Activated B cell treated with CpG ODN at 0.5 μM for 24 hours (primary cell): ENCODE results near the gene GVQW3. TPM values are rescaled to one million over a fixed set of nuclear protein-coding genes. Genes with fewer than 3 reads are reported as not detected.

Experiments used
- ATAC-seq: fragments of 200-7000 bp; cut with Tn5 transposase; one replicate; pipeline ENCODE4 v1.10.0; 2021; ENCODE audit warnings: low read depth, mild to moderate bottlenecking, moderate library complexity
- CTCF ChIA-PET: fragments of 350-600 bp; sonication (Branson Sonifier 250); formaldehyde crosslinking; loops from one replicate; lab custom pipeline; 2021; ENCODE audit warnings: antibody characterized with exemption; lab: Charles Lee
- POLR2A ChIA-PET: fragments of 350-600 bp; sonication (Branson Sonifier 250); formaldehyde crosslinking; loops from one replicate; lab custom pipeline; 2021; ENCODE audit warnings: antibody characterized with exemption; lab: Charles Lee
- DNase-seq: peaks from one replicate; pipeline ENCODE4 v3.0.0; 2022
- H3K27ac Mint-ChIP-seq: one replicate; pipeline ENCODE4 v1.8.0; 2020; ENCODE audit warnings: mixed read lengths
- H3K27me3 Mint-ChIP-seq: one replicate; pipeline ENCODE4 v1.8.0; 2021; ENCODE audit warnings: mixed read lengths
- H3K36me3 Mint-ChIP-seq: one replicate; pipeline ENCODE4 v1.8.0; 2021; ENCODE audit warnings: low read depth, mixed read lengths
- H3K4me1 Mint-ChIP-seq: one replicate; pipeline ENCODE4 v1.8.0; 2021; ENCODE audit warnings: mixed read lengths
- H3K4me3 Mint-ChIP-seq: one replicate; pipeline ENCODE4 v1.8.0; 2020; ENCODE audit warnings: mild to moderate bottlenecking, mixed read lengths
- H3K9me3 Mint-ChIP-seq: one replicate; pipeline ENCODE4 v1.8.0; 2020; ENCODE audit warnings: mixed read lengths
- intact Hi-C: fragments of 100-400 bp; cut with micrococcal nuclease; formaldehyde crosslinking; loops from one replicate; pipeline ENCODE4 v1.15.1; 2024
- total RNA-seq: library from RNA; stranded (reverse); gene quantifications from 2 replicates; pipeline ENCODE4 v1.2.3, GENCODE V29; 2022
- TF ChIP-seq, protein P1 (sequence below): fragments of 200-600 bp; IDR thresholded peaks from one replicate; pipeline ENCODE4 v1.8.0; 2022; ENCODE audit warnings: antibody characterized with exemption, mild to moderate bottlenecking

The GVQW3 gene
- total RNA-seq, 1 donor from 2014 or later: 3.0 TPM

DNA sequence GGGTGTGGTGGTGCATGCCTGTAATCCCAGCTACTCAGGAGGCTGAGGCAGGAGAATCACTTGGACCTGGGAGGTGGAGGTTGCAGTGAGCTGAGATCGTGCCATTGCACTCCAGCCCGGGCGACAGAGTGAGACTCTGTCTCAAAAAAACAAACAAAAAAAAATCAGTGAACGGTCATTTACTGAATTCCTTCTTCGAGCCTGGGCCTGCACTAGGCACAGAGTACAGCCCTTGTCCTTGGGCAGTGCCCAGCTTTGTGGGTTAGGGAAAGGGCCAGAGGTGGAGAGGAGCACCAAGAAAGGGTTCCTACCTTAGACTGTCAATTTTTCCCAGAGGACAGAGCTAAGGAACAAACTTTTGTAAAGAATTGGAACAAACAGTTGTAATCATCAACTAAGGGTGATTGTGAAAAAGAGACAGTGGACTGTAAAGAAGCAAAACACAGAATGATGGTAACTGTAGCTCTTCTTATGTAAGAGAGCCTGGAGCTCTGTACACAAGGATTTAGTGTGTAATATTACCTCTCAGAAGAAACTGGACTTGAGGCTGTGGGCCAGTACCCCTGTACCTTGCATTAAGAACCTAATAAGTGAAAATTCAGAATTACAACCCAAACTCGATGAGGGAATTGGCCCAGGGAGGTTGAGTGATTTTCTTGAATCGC is 10.8 kb downstream of the GVQW3 start:
- no peaks in the 10 kb centered on the region for H3K36me3 Mint-ChIP-seq
- ChIA-PET CTCF (no interaction called here), POLR2A (no interaction called here)
- TF ChIP-seq, protein P1, sequence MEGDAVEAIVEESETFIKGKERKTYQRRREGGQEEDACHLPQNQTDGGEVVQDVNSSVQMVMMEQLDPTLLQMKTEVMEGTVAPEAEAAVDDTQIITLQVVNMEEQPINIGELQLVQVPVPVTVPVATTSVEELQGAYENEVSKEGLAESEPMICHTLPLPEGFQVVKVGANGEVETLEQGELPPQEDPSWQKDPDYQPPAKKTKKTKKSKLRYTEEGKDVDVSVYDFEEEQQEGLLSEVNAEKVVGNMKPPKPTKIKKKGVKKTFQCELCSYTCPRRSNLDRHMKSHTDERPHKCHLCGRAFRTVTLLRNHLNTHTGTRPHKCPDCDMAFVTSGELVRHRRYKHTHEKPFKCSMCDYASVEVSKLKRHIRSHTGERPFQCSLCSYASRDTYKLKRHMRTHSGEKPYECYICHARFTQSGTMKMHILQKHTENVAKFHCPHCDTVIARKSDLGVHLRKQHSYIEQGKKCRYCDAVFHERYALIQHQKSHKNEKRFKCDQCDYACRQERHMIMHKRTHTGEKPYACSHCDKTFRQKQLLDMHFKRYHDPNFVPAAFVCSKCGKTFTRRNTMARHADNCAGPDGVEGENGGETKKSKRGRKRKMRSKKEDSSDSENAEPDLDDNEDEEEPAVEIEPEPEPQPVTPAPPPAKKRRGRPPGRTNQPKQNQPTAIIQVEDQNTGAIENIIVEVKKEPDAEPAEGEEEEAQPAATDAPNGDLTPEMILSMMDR: no peak
- intact Hi-C loops: no loop called here
- no peaks in the 10 kb centered on the region for H3K27me3 Mint-ChIP-seq
- ATAC-seq: no peak
- DNase-seq: no peak
- H3K9me3 Mint-ChIP-seq: no peaks in the 10 kb centered on the region
- peaks cover 10% of the 10 kb centered on the region for H3K4me1 Mint-ChIP-seq
- no peak overlapping the region for H3K4me3 Mint-ChIP-seq
- H3K27ac Mint-ChIP-seq: no peak overlapping the region

DNA sequence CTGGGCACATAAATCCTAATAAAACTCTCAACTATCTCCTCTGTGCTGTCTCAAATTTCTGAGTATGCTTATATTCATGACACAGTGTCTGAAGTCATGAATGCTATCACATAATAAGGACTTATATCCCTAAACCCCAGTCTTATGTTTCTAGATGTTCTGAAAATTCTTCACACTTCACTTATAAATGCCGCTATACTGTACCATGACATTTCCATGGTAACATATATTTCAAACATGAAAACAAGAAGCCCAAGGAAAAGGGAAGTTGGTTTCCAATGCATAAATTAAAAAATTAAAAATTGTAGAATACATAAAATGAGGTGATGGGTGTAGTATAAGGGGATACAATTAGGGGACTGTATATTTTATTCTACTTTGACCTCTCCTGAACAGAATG is 11.7 kb downstream of the GVQW3 start:
- intact Hi-C loops: no loop called here
- Mint-ChIP-seq H3K9me3 (no peaks in the 10 kb centered on the region), H3K27me3 (no peaks in the 10 kb centered on the region), H3K27ac (no peak overlapping the region), H3K36me3 (no peaks in the 10 kb centered on the region), H3K4me1 (peaks cover 10% of the 10 kb centered on the region), H3K4me3 (no peak overlapping the region)
- DNase-seq (no peak), ATAC-seq (peak; percentile 18)
- CTCF ChIA-PET: no interaction called here
- POLR2A ChIA-PET: no interaction called here
- TF ChIP-seq, protein P1: no peak

DNA sequence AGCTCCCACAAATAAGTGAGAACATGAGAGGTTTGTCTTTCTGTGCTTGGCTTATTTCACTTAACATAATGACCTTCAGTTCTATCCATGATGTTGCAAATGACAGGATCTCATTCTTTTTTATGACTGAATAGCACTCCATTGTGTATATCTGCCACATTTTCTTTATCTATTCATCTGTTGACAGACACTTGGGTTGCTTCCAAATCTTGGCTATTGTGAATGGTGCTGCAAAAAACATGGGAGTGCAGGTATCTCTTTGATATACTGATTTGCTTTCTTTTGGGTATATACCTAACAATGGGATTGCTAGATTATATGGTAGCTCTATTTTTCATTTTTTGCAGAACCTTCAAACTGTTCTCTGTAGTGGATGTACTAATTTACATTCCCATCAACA is 13.3 kb downstream of the GVQW3 start:
- no peak overlapping the region for H3K4me3 Mint-ChIP-seq
- ChIA-PET CTCF (no interaction called here), POLR2A (interaction anchor here (0.6 kb wide), 1 partner anchor 172 kb away, joined by 3 read pairs; no protein-coding TSS in a partner anchor)
- DNase-seq (no peak), ATAC-seq (no peak)
- TF ChIP-seq, protein P1: no peak
- H3K4me1 Mint-ChIP-seq: peaks cover 10% of the 10 kb centered on the region
- H3K27ac Mint-ChIP-seq: no peak overlapping the region
- no peaks in the 10 kb centered on the region for H3K36me3 Mint-ChIP-seq
- intact Hi-C loops: no loop called here
- no peaks in the 10 kb centered on the region for H3K27me3 Mint-ChIP-seq
- H3K9me3 Mint-ChIP-seq: no peaks in the 10 kb centered on the region

DNA sequence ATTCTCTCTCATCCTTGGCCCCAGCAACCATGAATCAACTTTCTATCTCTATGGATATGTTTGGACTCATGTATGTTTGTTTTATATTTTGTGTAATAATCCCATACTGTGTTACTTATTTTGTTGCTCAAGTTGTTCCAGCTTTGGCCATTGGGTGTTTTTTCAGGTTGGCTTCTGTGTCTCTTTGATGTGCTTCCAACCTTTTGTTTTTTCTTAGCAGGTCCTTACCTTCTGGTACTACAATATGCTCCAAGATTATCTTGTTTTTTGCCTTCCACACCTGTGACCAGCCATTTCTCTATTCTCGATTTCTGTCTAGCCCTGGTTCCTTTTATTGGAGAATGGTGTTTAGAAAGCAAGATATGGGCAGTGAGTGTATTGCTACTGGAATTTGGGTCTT is 14.2 kb downstream of the GVQW3 start:
- TF ChIP-seq, protein P1: no peak
- peaks cover 10% of the 10 kb centered on the region for H3K4me1 Mint-ChIP-seq
- ChIA-PET POLR2A (no interaction called here), CTCF (interaction anchor here (0.7 kb wide), 1 partner anchor 94 kb away, joined by 3 read pairs; no protein-coding TSS in a partner anchor)
- ATAC-seq (no peak), DNase-seq (no peak)
- no peak overlapping the region for H3K27ac Mint-ChIP-seq
- intact Hi-C loops: no loop called here
- H3K4me3 Mint-ChIP-seq: no peak overlapping the region
- no peaks in the 10 kb centered on the region for H3K27me3 Mint-ChIP-seq
- H3K36me3 Mint-ChIP-seq: no peaks in the 10 kb centered on the region
- no peaks in the 10 kb centered on the region for H3K9me3 Mint-ChIP-seq

DNA sequence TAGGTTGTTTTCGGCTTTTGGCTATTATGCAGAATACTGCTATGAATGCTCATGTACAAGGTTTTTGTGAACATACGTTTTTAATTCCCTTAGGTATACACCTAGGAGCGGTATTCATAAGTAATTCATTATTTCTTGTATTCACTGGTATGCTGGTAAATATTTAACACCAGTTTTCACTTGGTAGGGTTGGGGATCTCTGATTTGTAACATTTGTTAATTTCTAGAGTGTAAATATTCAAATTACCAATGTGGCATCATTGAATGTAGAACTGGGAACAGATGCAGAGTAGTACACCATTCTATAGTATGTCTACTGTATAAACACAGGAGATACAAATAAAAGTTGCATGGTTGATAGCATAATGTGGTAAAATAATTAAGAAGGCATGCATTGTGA is 16.3 kb downstream of the GVQW3 start:
- Mint-ChIP-seq H3K36me3 (no peaks in the 10 kb centered on the region), H3K27me3 (no peaks in the 10 kb centered on the region), H3K4me3 (no peak overlapping the region), H3K4me1 (peaks cover 10% of the 10 kb centered on the region), H3K9me3 (no peaks in the 10 kb centered on the region), H3K27ac (no peak overlapping the region)
- CTCF ChIA-PET: no interaction called here
- TF ChIP-seq, protein P1: no peak
- DNase-seq (no peak), ATAC-seq (no peak)
- POLR2A ChIA-PET: no interaction called here
- intact Hi-C loops: no loop called here
